IPS-18c (cell line): ENCODE measurements around the gene SPAG5.

ENCODE experiments used
- H3K4me3 ChIP-seq: 2 replicates; pipeline ENCODE4 v1.7.0; 2013; ENCODE audit warnings: low read depth, mild to moderate bottlenecking, low read length, moderate library complexity; ENCODE audit not compliant: insufficient read depth
- H3K9me3 ChIP-seq: one replicate; pipeline ENCODE4 v1.6.1; 2013; ENCODE audit warnings: mild to moderate bottlenecking, low read length, moderate library complexity; ENCODE audit not compliant: control insufficient read depth, insufficient read depth

Gene SPAG5, protein sequence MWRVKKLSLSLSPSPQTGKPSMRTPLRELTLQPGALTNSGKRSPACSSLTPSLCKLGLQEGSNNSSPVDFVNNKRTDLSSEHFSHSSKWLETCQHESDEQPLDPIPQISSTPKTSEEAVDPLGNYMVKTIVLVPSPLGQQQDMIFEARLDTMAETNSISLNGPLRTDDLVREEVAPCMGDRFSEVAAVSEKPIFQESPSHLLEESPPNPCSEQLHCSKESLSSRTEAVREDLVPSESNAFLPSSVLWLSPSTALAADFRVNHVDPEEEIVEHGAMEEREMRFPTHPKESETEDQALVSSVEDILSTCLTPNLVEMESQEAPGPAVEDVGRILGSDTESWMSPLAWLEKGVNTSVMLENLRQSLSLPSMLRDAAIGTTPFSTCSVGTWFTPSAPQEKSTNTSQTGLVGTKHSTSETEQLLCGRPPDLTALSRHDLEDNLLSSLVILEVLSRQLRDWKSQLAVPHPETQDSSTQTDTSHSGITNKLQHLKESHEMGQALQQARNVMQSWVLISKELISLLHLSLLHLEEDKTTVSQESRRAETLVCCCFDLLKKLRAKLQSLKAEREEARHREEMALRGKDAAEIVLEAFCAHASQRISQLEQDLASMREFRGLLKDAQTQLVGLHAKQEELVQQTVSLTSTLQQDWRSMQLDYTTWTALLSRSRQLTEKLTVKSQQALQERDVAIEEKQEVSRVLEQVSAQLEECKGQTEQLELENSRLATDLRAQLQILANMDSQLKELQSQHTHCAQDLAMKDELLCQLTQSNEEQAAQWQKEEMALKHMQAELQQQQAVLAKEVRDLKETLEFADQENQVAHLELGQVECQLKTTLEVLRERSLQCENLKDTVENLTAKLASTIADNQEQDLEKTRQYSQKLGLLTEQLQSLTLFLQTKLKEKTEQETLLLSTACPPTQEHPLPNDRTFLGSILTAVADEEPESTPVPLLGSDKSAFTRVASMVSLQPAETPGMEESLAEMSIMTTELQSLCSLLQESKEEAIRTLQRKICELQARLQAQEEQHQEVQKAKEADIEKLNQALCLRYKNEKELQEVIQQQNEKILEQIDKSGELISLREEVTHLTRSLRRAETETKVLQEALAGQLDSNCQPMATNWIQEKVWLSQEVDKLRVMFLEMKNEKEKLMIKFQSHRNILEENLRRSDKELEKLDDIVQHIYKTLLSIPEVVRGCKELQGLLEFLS

GRCh38 chr17:28598799-28599310, at the start of gene SPAG5:
Gene SPAG5 (minus strand): TSS chr17:28599025. CDS start chr17:28598946, 79 bp downstream.
- peak within 1 kb of the TSS; percentile 99 for H3K4me3 ChIP-seq
- H3K9me3 ChIP-seq: no peaks in the 10 kb centered on the region

GRCh38 chr17:28646039-28646754, 47.4 kb upstream of the SPAG5 start:
- Histone ChIP-seq H3K9me3 (no peaks in the 10 kb centered on the region), H3K4me3 (no peak overlapping the region)

- Histone ChIP-seq H3K9me3 (no peaks in the 10 kb centered on the region), H3K4me3 (peak overlapping the region; percentile 86)
Measured at GRCh38 chr17:28645576-28645939, 46.7 kb upstream of the SPAG5 start.

GRCh38 chr17:28644787-28645575, 46.2 kb upstream of the SPAG5 start, which contains the start of gene BLTP2:
Gene BLTP2 (minus strand): TSS chr17:28645158. CDS start chr17:28645056, 102 bp downstream.
- Histone ChIP-seq H3K9me3 (no peaks in the 10 kb centered on the region), H3K4me3 (peak within 1 kb of the TSS; percentile 86)

DNA sequence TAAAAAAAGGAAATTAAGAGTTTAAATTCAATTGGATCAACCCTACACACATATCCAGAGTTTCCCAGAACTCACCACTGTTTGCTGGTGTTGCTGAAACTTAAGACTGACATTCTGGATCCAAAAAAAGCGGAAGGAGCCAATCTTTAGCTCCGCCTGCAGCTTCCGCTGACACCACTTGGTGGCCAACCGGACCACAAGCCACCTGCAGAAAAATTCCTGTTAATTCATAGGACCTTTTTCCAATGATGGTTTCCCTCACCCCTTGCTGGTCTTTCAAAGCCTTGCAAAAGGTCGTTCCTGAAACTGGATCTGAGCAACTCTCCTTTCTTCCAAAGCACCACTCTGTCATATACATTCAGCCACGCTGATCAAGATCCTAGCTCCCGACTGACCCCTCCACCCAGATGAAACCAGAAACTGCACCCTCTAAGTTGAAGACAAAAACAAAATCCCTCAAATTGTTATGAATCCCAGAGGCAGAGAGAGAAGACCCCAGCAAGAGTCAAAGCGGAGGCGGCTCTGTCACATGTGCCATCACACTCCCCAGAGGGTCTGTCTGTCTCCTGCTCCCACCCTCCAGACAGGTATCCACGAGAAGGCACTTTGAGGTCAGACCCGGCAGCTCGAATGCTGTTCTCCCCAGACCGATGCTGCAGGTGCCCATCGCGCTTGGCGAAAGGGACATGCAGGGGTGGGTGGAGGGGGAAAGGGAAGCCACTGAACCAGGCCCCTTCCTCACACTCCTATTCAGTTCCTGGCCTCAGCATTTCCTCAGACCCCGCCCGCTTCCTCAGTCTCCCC, 45.4 kb upstream of the SPAG5 start:
- Histone ChIP-seq H3K9me3 (no peaks in the 10 kb centered on the region), H3K4me3 (peak overlapping the region; percentile 86)

DNA sequence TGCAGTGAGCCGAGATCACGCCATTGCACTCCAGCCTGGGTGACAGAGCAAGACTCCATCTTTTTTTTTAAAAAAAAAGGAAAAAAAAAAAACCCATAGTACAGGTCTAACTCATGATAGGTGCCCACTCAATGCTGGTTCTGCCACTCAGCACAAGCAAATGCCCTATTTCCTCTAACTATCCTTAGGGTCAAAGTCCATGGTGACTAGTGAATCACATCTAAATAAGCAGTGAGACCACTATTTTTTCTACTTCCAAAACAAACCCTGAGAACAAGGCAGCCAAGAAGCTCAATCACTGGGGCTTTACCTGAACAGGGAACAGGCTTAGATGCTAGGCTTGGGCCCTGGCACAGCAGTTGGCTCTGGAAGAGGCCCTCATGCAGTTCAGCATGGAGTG, 42.8 kb upstream of the SPAG5 start:
- H3K4me3 ChIP-seq: no peak overlapping the region
- H3K9me3 ChIP-seq: no peaks in the 10 kb centered on the region

GRCh38 chr17:28635506-28635905, 36.7 kb upstream of the SPAG5 start:
- no peak overlapping the region for H3K4me3 ChIP-seq
- H3K9me3 ChIP-seq: no peaks in the 10 kb centered on the region

DNA sequence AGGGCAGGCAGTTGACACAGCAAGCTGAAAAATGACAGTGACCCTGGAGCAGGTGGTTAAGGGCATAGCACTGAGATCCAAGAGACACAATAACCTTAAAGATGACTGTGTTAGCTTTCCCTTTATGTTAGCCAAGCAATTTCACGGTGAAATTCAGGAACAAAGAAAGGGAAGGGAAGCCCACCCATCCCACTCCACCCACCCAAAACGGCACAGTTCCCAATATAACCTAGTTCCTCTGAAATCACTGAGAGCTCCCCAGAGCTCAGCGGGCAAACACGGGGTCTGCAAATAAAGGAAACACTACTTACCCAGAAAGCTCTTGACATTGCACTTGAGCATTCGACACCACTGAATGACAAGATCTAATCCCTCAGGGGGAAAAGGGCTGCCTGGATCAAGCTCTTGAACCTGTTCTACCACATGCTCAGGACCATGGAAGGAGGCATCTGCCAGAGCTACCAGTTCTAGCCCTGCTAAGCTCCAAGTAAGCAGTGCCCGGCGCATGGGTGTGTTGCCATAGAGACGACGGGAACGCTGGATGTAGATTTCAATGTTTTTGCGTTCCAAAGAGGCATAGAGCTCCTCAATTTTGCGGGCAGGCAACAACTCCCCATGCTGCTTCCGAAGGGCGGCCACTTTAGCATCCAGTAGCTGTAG, 35.5 kb upstream of the SPAG5 start:
- no peak overlapping the region for H3K4me3 ChIP-seq
- no peaks in the 10 kb centered on the region for H3K9me3 ChIP-seq

GRCh38 chr17:28626818-28627217, 28.0 kb upstream of the SPAG5 start:
- H3K4me3 ChIP-seq: no peak overlapping the region
- no peaks in the 10 kb centered on the region for H3K9me3 ChIP-seq

DNA sequence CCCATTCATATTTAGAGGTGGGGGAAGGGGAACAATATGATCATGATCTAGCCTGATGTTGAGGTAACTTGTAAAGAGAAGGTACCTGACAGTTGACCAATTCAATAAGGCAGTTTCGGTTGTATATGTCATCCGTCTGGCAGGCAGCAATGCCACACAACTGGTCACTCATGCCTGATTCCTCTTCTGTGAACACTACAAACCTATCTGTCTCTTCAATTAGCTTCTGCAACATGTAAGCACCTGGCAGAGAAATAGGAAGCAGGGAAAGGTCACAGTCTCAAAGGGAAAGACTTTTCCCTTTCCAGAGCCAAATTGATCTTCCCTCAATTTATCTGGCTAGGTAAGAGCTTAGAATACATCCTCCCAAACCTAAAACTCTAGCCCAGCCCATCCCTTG, 25.3 kb upstream of the SPAG5 start:
- Histone ChIP-seq H3K4me3 (no peak overlapping the region), H3K9me3 (peaks cover 2% of the 10 kb centered on the region)

DNA sequence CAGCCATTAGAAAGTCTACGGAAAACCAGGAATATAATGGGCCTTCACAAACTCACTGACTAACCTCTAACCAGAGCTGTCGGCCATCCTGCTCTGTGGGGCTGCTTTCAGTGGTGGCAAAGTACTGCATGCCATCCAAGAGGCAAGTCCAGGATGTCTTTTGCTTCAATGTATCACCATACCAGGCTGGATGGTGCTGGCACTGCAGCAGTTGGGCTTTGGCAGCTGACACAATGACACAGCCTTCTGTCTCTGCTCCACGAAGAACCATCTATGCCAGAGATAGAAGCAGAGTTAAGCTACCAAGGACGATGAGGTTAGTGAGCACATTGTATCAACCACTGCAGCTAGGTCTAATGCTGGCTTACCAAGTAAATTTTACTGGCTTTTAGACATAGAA, 24.9 kb upstream of the SPAG5 start:
- Histone ChIP-seq H3K9me3 (peaks cover 2% of the 10 kb centered on the region), H3K4me3 (no peak overlapping the region)

DNA sequence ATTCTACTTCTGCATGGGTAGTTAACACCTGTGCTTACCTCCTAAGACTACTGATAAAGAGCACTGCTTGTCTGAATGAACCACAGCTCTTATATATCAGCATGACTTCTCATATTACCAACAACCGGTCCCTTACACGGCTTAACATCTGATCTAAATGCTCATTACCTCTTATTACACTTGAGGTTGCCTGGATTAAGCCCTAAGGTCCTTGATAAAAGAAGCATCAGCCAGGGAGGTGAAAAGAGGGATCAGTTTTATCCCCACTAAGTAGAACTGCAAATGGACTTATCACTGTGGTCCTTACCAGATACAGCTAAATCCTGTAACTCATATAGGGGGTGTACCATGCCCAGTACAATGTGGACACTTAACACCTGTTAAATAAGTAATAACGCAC, 23.4 kb upstream of the SPAG5 start:
- Histone ChIP-seq H3K4me3 (no peak overlapping the region), H3K9me3 (peaks cover 2% of the 10 kb centered on the region)

DNA sequence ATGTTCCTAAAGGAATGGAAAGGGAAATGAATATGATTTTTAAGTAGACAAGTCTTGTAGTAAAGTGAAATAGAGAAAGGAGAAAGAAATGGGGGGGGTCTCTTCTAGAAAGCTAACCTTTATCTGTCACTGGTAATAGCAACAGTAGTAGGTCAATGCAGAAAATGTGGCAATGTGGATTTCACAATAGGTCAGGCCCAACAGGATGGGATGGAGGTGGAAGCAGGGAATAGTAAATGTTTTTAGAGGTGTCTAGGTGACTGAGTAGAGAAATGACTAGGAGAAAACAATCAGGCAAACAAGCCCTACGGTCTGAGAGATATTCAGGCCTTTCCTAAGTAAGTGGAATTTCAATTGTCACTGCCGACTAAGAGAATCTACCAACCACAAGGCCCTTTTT, 21.2 kb upstream of the SPAG5 start:
- no peak overlapping the region for H3K4me3 ChIP-seq
- peaks cover 2% of the 10 kb centered on the region for H3K9me3 ChIP-seq

GRCh38 chr17:28618464-28618863, 19.6 kb upstream of the SPAG5 start:
- Histone ChIP-seq H3K4me3 (no peak overlapping the region), H3K9me3 (peaks cover 2% of the 10 kb centered on the region)

- Histone ChIP-seq H3K4me3 (no peak overlapping the region), H3K9me3 (peaks cover 2% of the 10 kb centered on the region)
Measured at GRCh38 chr17:28616281-28616680, 17.5 kb upstream of the SPAG5 start.
